RWPE1 (cell line): ENCODE results near the gene ENOX2.
A peak's percentile ranks its signal among the peaks of the same experiment; 100 is the strongest.

Experiments used
- CTCF ChIA-PET: fragments of 350-600 bp; sonication (Branson Sonifier 250); formaldehyde crosslinking; extraction: SDS; loops from one replicate; lab custom pipeline; 2021; lab: Yijun Ruan, JAX
- POLR2A ChIA-PET: fragments of 400-600 bp; formaldehyde crosslinking; extraction: SDS; loops from one replicate; lab custom pipeline; 2020; ENCODE audit warnings: antibody characterized with exemption; ENCODE audit not compliant: low non-redundant PET; lab: Yijun Ruan, JAX
- DNase-seq: peaks from one replicate; pipeline ENCODE4 v3.0.0; 2012; ENCODE audit warnings: low spot score
- H3K27ac ChIP-seq: fragments of 450-650 bp; 2 replicates; pipeline ENCODE4 v1.5.1; 2017
- TF ChIP-seq, protein P1 (sequence below): fragments of 450-650 bp; conservative IDR thresholded peaks from 2 replicates; pipeline ENCODE4 v1.5.1; 2017; ENCODE audit warnings: low read depth, mild to moderate bottlenecking

Gene ENOX2

DNA sequence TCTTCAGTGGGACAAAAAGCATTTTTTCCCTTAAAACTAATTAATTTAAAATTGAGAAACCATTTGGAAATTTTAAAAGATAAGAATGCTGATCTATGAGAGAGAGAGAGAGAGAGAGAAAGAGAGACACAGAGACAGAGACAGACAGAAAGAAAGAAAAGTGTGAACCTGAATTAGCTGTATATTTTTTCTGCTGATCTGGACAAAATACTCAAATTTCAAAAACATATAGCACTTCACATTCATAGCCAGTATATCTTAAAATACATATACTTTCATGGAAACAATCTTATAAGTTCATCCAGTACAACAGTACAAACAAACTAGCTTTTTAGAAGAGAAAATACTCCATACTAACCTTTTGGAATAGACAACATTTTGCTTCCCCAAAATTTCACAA lies 18.4 kb downstream of the ENOX2 start:
- ChIA-PET CTCF (no interaction called here), POLR2A (no interaction called here)
- no peak for DNase-seq
- H3K27ac ChIP-seq = no peak overlapping the region
- TF ChIP-seq, protein P1, sequence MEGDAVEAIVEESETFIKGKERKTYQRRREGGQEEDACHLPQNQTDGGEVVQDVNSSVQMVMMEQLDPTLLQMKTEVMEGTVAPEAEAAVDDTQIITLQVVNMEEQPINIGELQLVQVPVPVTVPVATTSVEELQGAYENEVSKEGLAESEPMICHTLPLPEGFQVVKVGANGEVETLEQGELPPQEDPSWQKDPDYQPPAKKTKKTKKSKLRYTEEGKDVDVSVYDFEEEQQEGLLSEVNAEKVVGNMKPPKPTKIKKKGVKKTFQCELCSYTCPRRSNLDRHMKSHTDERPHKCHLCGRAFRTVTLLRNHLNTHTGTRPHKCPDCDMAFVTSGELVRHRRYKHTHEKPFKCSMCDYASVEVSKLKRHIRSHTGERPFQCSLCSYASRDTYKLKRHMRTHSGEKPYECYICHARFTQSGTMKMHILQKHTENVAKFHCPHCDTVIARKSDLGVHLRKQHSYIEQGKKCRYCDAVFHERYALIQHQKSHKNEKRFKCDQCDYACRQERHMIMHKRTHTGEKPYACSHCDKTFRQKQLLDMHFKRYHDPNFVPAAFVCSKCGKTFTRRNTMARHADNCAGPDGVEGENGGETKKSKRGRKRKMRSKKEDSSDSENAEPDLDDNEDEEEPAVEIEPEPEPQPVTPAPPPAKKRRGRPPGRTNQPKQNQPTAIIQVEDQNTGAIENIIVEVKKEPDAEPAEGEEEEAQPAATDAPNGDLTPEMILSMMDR = no peak

DNA sequence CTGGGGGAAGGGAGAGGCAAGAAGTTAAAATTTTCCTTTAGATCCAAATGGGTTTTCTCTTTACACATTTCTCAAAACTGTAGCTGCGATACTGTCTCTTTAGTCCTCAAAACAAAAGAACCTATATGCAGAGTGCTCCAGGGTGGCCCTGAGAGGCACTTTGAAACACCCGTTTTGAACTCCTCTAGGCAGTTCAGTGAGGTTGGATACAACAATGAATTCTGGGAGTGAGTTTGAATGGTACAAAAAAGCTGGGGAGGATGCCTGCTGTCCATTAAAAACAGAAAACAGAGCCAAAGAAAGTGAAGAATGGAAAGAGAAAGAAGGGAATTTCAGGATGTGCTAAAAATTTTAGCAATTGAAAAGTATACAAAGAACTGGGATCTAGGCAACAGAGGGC lies 23.1 kb downstream of the ENOX2 start:
- TF ChIP-seq, protein P1 = no peak
- ChIA-PET POLR2A (no interaction called here), CTCF (no interaction called here)
- no peak overlapping the region for H3K27ac ChIP-seq
- DNase-seq = no peak

DNA sequence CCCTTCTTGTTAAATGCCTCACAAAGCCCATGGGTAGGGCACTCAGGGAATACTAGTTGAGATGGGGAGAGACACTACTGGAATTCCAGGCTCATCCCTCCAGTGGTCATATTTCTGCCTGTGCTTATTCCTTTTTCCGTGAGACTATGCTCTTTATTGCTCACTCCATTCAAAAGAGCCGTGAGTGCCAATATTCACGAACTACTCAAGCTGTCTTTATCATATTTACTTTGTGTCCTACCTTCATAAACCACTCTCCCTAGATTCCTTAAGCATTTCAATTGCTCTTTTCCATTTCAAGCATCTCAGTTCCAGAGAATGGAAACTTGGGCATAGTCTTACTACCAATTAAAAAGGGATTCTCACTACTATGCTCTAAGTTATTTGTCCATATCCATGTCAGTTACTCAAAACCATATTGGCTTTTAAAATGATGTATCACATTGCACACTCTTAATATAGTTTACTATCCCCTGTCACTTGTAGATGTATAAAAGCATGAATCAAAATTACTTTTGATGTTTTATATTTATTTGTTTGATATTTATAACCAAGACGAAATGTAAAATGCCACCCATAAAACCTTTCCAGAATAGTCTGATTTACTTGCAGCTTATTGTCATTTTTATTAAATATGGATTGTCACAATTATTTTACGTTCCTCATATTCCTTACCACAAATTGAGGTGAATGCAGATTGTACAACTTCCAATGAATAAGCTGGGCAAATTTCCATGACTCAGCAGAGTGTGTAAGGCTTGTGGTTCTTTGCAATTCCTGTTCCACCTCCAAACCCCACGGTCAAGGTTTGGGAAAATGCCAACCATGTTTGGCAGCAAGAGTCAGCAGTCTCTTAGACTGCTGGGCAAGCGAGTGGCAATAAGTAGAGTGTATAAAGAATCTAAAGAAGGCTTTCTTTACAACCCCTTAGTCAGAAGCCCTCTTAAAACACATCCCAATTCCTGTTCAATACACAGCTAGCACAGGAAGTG lies 24.4 kb downstream of the ENOX2 start:
- DNase-seq = peak; percentile 45
- POLR2A ChIA-PET = no interaction called here
- CTCF ChIA-PET = no interaction called here
- H3K27ac ChIP-seq = no peak overlapping the region
- TF ChIP-seq, protein P1 = no peak

DNA sequence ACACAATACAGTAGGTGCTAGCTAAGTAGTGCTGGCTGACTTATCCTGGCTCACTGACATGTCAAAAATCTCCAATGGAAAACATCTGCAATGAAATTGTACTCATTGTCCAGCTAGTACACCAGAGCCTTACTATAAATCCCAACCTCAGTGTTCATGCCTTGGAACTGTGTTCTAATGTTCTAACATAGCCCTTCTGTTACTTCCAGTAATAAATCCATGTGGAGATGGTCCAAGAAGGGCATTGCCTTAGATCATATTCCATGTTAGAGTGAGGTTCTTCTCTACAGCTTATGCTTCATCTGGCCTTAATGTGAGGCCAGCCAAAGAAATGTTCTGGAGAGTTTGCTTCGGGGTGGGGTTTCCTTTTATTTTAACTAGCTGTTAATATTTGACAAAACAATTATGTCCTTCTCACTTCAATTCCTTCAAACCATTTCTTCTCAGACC lies 25.1 kb downstream of the ENOX2 start:
- CTCF ChIA-PET = no interaction called here
- no peak overlapping the region for H3K27ac ChIP-seq
- DNase-seq = no peak
- POLR2A ChIA-PET = no interaction called here
- TF ChIP-seq, protein P1 = no peak

DNA sequence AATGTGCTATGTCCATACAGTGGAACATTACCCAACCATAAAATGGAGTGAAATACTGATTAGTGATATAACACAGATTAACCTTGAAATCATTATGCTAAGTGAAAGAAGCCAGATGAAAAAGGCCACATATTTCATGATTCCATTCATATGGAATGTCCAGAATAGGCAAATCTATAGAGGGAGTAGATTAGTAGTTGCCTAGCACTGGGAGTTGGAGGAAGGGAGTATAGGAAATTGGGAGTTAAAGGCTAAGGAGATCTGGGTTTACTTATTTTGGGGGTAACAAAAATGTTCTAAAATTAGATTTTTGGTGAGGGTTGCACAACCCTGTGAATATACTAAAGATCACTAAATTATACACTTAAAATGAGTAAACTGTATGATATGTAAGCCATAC lies 26.8 kb downstream of the ENOX2 start:
- DNase-seq = no peak
- POLR2A ChIA-PET = no interaction called here
- CTCF ChIA-PET = no interaction called here
- no peak overlapping the region for H3K27ac ChIP-seq
- TF ChIP-seq, protein P1 = no peak

DNA sequence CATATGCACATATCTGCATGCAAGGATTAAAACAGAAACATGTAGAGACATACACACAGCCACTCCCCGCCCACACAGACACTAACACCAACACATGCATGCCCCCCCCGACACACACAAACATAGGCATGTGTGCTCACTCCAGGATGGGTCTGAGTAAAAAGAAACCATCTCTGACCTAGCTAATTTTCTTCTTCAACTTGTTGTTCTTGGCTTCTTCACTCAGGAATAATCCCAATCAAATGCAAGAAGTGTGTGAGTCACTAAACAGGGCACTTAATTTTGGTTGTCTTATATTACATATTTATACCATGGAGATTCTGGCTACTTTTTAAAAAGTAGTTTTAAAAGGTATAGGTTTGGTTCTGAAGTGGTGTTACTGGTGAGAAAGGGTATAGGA lies 28.3 kb downstream of the ENOX2 start:
- TF ChIP-seq, protein P1 = no peak
- CTCF ChIA-PET = no interaction called here

More for the DNA sequence above, 28.3 kb downstream of the ENOX2 start:
- DNase-seq = no peak
- no peak overlapping the region for H3K27ac ChIP-seq
- POLR2A ChIA-PET = no interaction called here
